ENCODE data around the gene PRR15L.
"Not testable (repeated sequence)": the region's sequence is repeated elsewhere in the genome, so short reads cannot be mapped to it uniquely, and the experiment has no call there.

PRR15L gene

DNA sequence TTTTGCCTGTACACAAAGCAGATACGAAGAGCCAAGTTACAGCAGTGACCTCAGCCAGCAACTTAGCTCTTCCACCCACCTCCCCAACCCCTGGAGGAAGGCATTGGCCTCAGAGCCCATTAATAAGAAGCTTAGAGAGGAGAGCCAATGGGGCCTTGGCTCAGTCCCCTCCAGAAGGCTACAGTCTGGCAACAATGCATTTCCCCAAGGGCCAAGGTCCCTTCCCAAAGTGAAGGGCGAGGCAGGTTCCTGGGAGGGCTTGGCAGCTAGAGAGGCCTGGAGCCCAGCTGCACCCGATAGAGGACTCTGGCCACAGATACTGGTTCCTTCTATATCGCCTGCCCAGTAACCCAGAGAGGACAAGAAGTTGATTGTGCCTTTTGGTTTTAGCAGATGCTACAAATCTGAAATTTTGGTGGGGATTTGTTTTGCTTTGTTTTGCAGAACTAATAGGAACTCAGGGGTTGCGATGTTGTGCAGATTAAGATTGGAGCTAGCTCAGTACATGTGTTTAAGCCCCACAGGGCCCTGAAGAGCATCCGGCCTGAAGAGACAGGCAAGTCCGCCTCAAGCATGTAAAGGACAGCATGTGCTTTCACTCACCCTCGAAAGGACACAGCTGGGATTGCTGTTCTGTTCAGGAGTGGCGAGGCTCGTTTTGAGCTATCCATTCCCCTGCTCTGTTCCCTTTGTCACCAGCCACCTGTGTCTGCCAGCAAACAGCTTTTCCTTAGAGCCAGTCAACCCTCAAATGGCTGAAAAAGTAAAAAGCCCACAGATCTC is 28.3 kb downstream of the PRR15L start:
- DNase-seq: no peak

DNA sequence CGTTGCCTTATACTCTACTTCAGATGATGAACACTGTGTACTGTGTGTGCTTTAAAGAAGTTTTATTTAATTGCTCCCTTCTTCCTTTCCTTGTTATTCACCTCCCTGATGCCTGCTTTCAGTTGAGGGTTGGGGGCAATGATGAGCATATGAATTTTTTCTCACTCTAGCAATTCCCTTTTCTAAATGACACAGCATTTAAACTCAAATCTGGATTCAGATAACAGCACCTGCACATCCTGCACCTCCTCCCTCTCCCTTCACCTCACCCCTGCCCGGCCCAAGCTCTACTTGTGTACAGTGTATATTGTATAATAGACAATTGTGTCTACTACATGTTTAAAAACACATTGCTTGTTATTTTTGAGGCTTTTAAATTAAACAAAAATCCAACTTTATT is 29.3 kb downstream of the PRR15L start:
- no peak for DNase-seq

DNA sequence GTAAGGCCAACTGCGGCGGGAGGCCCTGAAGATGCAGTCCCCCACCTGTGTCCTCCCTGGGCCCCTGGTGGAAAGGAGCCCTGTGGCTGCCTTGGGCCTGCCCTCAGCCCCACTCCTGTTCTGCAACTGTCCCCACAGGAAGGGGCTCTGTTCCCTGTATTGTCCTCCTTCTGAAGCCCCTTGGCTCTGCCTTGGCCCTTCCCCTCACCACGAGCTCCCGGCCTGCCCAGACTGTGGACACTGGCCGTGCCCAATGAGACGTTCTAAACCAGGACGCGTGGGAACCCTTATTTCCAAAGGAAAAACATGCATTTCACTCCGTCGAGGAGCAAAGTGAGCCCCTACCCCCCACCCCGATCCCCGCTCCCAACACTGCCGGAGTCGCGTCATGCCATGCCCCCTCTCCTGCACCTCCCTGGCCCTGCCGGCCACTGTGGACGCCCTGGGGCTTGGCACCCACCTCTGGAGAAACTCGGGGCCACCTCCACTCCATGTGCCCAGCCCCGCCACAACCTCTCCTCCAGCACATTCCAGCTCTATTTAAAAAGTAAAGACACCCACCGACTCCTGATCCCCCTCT is 29.8 kb downstream of the PRR15L start:
- no peak for DNase-seq

- DNase-seq: no peak
Observed at GRCh38 chr17:47925678-47925988, 32.0 kb downstream of the PRR15L start.

DNA sequence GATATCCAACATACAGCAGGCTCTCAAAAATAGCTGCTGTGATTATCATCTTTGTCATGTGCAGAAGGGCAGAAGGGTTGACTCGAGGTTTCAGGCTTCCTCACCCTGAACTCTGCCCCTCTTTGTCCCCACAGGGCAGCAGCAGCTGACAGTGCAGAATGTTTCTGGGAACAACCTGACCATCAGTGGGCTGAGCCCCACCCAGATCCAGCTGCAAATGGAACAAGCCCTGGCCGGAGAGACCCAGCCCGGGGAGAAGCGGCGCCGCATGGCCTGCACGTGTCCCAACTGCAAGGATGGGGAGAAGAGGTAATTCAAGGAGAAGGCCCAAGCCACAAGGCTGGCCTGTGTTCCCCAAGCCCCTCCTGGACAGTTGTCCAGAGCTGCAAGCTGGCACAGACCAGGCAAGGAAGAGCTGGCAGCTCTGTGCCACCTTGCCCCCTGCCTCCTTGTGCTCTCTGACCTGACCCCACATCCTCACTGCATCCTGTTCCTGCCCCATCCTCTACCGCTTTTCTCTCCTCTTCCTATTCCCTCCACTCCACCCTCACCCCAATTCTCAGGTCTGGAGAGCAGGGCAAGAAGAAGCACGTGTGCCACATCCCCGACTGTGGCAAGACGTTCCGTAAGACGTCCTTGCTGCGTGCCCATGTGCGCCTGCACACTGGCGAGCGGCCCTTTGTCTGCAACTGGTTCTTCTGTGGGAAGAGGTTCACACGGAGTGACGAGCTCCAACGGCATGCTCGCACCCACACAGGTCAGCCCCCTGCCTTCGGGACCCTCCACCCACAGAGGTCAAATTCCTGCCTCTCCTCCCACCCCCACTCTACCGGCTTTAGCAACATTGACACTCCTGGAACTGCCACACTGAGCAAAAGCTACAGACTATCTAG is 32.7 kb downstream of the PRR15L start:
- no peak for DNase-seq

DNA sequence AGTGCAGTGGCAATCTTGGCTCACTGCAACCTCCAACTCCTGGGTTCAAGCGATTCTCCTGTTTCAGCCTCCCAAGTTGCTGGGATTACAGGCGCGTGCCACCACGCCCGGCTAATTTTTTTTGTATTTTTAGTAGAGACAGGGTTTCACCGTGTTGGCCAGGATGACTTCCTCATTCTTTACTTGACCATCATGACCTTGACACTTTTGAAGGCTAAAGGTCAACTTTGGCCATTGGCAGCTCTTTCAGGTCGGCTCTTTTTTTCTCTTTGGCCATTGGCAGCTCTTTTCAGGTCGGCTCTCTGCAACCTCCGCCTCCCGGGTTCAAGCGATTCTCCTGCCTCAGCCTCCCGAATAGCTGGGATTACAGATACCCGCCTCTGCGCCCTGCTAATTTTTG is 37.8 kb downstream of the PRR15L start:
- DNase-seq: not testable (repeated sequence)

- DNase-seq: no peak
Observed at GRCh38 chr17:47918991-47919390, 38.7 kb downstream of the PRR15L start.

- DNase-seq: no peak
Observed at GRCh38 chr17:47918006-47918405, 39.7 kb downstream of the PRR15L start.

DNA sequence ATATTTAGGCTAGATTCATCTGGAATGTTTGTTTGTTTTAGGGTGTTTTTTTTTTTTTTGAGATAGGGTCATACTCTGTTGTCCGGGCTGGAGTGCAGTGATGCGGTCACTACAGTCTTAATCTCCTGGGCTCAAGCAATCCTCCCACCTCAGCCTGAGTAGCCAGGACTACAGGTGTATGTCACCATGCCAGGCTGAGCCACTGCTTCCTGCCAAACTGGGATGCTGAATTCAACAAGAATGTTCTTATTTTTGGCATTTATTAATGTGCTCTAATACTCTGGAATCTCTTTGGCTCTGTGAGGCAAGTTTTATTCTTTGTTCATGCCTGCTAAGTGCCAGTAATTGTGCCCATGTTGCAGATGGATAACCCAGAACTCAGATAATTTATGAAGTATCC is 40.1 kb downstream of the PRR15L start:
- DNase-seq: no peak

DNA sequence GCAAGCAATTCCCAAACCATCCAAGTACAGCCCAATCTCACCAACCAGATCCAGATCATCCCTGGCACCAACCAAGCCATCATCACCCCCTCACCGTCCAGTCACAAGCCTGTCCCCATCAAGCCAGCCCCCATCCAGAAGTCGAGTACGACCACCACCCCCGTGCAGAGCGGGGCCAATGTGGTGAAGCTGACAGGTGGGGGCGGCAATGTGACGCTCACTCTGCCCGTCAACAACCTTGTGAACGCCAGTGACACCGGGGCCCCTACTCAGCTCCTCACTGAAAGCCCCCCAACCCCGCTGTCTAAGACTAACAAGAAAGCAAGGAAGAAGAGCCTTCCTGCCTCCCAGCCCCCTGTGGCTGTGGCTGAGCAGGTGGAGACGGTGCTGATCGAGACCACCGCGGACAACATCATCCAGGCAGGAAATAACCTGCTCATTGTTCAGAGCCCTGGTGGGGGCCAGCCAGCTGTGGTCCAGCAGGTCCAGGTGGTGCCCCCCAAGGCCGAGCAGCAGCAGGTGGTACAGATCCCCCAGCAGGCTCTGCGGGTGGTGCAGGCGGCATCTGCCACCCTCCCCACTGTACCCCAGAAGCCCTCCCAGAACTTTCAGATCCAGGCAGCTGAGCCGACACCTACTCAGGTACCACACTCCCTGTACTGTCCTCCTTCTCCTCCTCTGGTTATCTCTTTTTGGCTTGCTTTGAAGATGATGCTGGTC is 41.0 kb downstream of the PRR15L start:
- DNase-seq: no peak

DNA sequence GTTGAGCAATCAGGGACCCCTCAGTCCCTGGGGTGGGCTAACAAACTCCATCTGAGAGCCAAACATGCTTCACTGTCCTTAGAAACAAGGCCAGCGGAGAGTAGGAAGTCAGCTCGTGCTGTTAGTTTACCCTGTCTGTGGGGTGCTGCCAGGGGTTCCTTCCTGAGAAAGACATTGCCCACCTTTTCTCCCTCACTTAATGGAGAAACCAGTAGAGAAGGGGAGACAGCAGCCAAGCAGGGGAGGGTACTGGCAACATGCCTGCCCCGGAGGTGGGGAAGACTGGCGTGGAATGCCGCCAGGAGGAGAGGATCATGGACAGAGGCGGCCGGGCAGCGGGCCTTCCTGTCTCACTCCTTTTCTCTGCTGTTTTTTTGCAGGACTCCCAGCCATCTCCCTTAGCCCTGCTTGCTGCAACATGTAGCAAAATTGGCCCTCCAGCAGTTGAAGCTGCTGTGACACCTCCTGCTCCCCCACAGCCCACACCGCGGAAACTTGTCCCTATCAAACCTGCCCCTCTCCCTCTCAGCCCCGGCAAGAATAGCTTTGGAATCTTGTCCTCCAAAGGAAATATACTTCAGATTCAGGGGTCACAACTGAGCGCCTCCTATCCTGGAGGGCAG is 41.8 kb downstream of the PRR15L start:
- no peak for DNase-seq

GRCh38 chr17:47914306-47914948 is 43.3 kb downstream of the PRR15L start:
- DNase-seq: no peak

DNA sequence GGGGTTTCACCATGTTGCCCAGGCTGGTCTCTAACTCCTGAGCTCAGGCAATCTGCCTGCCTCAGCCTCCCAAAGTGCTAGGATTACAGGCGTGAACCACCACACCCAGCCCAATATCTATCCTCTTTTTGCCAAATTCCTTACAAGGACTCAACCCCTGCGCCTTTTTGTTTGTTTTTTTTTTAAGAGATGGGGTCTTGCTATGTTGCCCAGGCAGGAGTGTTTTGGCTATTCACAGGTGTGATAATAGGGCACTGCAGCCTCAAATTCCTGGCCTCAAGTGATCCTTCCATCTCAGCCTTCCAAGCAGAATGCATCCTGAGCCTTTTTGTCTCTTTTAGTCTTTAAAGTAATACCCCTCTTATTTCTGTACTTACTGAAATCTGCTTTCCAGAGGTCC is 44.6 kb downstream of the PRR15L start:
- no peak for DNase-seq

DNA sequence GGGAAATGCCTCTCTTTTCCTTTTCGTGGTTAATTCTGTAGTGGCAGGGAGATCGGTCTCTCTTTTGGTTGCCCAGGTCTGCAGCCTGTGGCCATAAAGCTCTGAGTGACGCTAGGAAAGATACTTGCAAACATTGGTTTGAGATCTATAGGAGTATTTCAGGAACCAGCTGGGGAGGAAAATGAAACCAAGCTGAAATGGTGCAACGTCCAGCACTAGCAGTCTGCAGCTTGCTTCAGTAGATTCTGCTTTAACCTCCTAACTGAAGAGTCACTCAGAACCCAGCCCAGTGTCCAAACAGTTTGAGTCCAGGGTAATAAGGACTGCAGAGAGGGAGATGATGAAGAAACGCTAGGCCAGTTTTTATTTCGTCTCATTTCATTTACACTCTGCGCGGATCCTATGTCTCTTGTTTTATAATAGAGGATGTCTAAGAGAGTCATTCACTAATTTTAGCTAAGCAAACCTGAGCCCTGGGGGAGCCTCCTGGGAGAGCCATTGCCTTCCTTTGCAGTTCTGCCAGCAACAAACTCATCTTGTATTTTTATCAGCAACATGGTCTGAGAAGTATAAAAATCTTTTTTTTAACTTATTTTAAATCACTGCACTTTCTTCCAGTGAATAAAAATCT is 49.6 kb downstream of the PRR15L start:
- DNase-seq: no peak

DNA sequence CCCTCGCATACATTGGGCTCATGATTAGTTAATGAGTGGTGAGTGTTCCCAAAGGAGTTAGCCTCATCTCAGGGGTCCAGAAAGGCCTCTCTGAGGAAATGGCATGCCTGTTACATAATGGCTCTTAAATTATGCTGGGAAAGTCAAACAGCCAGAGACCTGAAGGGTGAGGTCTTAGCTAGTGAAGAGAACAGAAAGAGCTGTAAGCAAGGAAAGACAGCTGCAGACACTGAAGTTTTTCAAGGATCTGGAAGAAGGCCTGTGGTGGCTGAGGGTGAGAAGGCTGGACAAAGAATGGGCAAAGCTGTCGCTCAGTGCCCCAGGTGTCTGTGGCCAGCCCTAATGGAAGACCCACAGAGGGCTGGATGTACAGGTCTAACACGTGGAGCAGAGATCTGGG is 51.2 kb downstream of the PRR15L start:
- DNase-seq: no peak

DNA sequence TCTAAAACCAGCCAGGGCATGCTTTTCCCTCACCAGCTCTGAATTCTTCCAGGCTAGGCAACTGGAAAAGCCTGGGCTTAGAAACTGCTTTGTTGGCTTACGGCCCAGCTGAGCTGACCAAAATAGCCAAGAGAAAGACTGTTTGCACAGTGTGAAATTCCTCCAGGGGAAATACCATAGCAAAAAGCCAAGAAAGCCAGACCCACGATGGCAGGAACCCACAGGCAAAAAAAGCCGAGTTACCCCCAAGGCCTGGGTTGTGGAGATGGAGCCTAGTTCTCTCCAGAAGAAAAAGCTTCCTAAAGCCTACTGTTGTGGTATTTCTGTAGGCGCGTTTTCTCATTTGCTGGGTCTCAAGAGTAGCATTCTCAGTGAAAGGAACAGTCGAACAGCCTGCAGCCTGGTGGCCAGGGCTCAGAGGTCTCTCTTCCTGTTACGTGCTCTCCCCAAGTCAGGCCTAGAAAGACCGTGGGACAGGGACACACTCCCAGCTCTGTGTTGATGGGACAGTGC is 52.4 kb downstream of the PRR15L start:
- no peak for DNase-seq

GRCh38 chr17:47902039-47902744 is 55.5 kb downstream of the PRR15L start:
- no peak for DNase-seq

Measured in stimulated activated CD4-positive, alpha-beta T cell treated with anti-CD3 and anti-CD28 coated beads, Interleukin-12 subunit alpha, Interleukin-12 subunit beta, amount 100 ng/mL, for 4 hours (primary cell).